Kidney (tissue), 14 donors: ENCODE measurements around the gene TCEAL4. TPM values are rescaled to one million over a fixed set of nuclear protein-coding genes. Genes with fewer than 3 reads are reported as not detected.

Experiments used
- DNase-seq, 5 donors: peaks; one replicate each; pipeline ENCODE4 v3.0.0-alpha.2; 2013 to 2020
- FAIRE-seq: peaks from 2 replicates; lab custom pipeline; 2012; peaks lifted over from hg19 to GRCh38; lab: Jason Lieb, UNC
- H3K27ac ChIP-seq, 2 donors: one replicate each; pipeline ENCODE4 v1.7.0; 2013; ENCODE audit warnings: low read depth in 2 of 2, low read length in 2 of 2, inconsistent platforms in 1 of 2
- H3K27me3 ChIP-seq: one replicate; pipeline ENCODE4 v1.7.1; 2013; ENCODE audit warnings: low read length, inconsistent platforms; ENCODE audit not compliant: control insufficient read depth, insufficient read depth
- H3K36me3 ChIP-seq, 3 donors: one replicate each; pipeline versions ENCODE4 v1.7.0 to v1.7.1; 2013; ENCODE audit warnings: low read length in 3 of 3, control low read depth in 1 of 3, inconsistent platforms in 1 of 3; ENCODE audit not compliant: insufficient read depth in 3 of 3, control insufficient read depth in 2 of 3
- H3K4me1 ChIP-seq, 3 donors: one replicate each; pipeline versions ENCODE4 v1.7.0 to v1.7.1; 2013; ENCODE audit warnings: low read length in 3 of 3, inconsistent platforms in 1 of 3, low read depth in 1 of 3; ENCODE audit not compliant: control insufficient read depth in 2 of 3, insufficient read depth in 2 of 3
- H3K4me3 ChIP-seq, 3 donors: one replicate each; pipeline versions ENCODE4 v1.7.0 to v1.8.1; 2013; ENCODE audit warnings: low read length in 3 of 3, control low read depth in 1 of 3, inconsistent platforms in 1 of 3
- H3K9ac ChIP-seq, 3 donors: one replicate each; pipeline versions ENCODE4 v1.7.0 to v1.7.1; 2013; ENCODE audit warnings: low read length in 3 of 3, control low read depth in 1 of 3, inconsistent platforms in 1 of 3
- H3K9me3 ChIP-seq, 3 donors: one replicate each; pipeline versions ENCODE4 v1.7.0 to v1.7.1; 2013; ENCODE audit warnings: low read length in 3 of 3, control low read depth in 1 of 3, inconsistent platforms in 1 of 3; ENCODE audit not compliant: control insufficient read depth in 2 of 3, insufficient read depth in 1 of 3
- intact Hi-C: fragments of 100-400 bp; cut with DNase I; formaldehyde crosslinking; loops from one replicate; pipeline ENCODE4 v1.11.1; 2022
- polyA plus RNA-seq: library from polyadenylated mRNA; stranded (reverse); fragments of 350-450 nt; fragmentation: Illumina TruSeq; extraction: RNeasy Lipid Tissue Mini Kit (QIAGEN cat#74804); gene quantifications from one replicate; pipeline ENCODE4 v1.2.3, GENCODE V29; 2014; ENCODE audit warnings: low read depth, low replicate concordance; ENCODE audit not compliant: insufficient read depth
- total RNA-seq: library from RNA; stranded (reverse); fragmentation: NEBNext Ultra II Directional; extraction: Animal tissue kit (Norgen Biotek cat#: 25700); gene quantifications from one replicate; pipeline ENCODE4 v1.2.1, GENCODE V29; 2021
- TF ChIP-seq, protein P1 (sequence below): IDR thresholded peaks from 3 replicates; pipeline ENCODE4 v1.5.1; 2012; ENCODE audit warnings: mild to moderate bottlenecking, moderate library complexity, borderline replicate concordance; ENCODE audit not compliant: insufficient read depth; ENCODE audit errors: extremely low read depth
- donor health status: control.
- donor health status: control.
- donor health status: control.
- donor health status: control.
- donor health status: control.
- donor health status: DM: yes; HTN: yes; CAD: no.
- donor health status: Normal renal cell carcinoma (clear cell type).

TCEAL4 gene
- total and polyA plus RNA-seq, 2 donors from 2014 or later = 96.8 to 193 TPM

DNA sequence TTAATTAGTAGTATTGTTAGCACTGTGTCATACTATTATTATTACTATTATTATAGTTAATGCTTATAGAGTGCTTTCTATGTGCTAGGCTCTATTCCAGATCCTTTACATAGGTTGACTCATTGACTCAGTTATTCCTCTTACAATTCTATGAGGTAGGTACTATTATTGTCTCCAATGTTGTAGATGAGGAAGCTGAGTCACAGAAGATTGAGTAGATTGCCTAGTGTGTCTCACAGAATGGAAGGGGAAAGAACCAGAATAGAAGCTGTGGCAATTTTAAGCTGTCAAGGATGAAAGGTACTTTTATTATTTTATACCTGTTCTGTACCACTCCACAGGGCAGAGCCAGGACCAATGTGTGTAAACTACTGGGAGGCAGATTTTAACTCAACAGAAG, 41.5 kb downstream of the TCEAL4 start:
- FAIRE-seq = no peak
- no peak overlapping the region for H3K4me3 ChIP-seq
- H3K4me1 ChIP-seq = peaks cover 0 to 7% (median 0%) of the 10 kb centered on the region in 3 donors
- TF ChIP-seq, protein P1, sequence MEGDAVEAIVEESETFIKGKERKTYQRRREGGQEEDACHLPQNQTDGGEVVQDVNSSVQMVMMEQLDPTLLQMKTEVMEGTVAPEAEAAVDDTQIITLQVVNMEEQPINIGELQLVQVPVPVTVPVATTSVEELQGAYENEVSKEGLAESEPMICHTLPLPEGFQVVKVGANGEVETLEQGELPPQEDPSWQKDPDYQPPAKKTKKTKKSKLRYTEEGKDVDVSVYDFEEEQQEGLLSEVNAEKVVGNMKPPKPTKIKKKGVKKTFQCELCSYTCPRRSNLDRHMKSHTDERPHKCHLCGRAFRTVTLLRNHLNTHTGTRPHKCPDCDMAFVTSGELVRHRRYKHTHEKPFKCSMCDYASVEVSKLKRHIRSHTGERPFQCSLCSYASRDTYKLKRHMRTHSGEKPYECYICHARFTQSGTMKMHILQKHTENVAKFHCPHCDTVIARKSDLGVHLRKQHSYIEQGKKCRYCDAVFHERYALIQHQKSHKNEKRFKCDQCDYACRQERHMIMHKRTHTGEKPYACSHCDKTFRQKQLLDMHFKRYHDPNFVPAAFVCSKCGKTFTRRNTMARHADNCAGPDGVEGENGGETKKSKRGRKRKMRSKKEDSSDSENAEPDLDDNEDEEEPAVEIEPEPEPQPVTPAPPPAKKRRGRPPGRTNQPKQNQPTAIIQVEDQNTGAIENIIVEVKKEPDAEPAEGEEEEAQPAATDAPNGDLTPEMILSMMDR = no peak
- no peak for DNase-seq
- H3K27me3 ChIP-seq = no peaks in the 10 kb centered on the region
- no peaks in the 10 kb centered on the region for H3K36me3 ChIP-seq
- intact Hi-C loops = no loop called here
- no peak overlapping the region for H3K9ac ChIP-seq
- H3K9me3 ChIP-seq = no peaks in the 10 kb centered on the region
- no peak overlapping the region for H3K27ac ChIP-seq

DNA sequence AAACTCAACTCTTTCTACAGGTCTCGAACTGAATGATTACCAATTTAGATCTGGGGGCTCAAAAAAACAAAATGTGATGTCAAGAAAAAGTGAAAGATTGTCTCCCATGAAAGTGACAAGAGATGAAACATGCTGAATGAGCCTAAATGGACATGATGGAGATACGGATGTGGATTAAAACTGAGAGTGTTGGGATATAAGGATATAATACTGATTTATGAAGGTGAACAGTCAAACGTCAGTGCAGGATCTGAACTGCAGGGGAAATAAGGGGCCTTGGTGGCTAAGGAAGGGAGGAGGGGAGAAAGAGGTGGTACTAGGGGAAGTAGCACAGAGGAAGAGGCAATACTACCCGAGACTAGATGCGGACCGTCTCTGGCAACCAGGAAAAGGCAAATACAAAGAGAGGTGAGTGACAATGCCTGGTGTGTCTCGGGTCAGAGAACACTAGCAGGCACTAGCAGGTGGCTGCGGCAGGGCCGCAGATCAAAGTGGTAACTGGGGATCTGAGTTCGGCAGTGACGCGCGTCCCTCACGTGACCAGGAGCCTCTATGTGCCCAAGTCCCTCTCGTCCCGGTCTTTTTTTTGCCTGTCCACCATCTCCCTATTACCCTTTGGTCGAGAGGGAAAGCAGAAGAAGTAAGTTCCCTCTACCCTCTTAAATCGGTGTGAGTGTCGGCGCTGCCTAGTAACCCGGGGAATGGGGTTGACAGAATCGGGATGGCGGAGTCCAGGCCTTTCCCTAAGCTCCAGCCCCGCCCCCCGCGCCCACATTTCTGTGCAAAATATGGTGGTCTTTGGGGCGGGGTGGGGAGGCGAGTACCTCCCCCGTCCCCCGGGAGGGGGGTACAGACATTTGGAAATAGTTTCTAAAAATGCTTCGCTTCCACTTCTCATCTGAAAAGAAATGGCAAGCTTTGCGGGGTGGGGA, 43.3 kb downstream of the TCEAL4 start, which contains the start of gene TCEAL1:
TCEAL1 (plus strand) TSS at position 590 of the 932 bp plus-strand sequence. CDS start 942 bp downstream, outside the sequence.
- Histone ChIP-seq H3K4me3 (peak within 1 kb of the TSS; percentile 84 to 92 (median 86)), H3K27me3 (no peaks in the 10 kb centered on the region), H3K4me1 (peaks cover 0 to 7% (median 0%) of the 10 kb centered on the region in 3 donors), H3K36me3 (no peaks in the 10 kb centered on the region), H3K9me3 (no peaks in the 10 kb centered on the region), H3K27ac (peak within 1 kb of the TSS; percentile 83 to 93), H3K9ac (peak within 1 kb of the TSS; percentile 82 to 89 (median 89))
- DNase-seq (peak; percentile 64 to 87 (median 75)), FAIRE-seq (no peak)
- TF ChIP-seq, protein P1 = no peak
- intact Hi-C loops = no loop called here

DNA sequence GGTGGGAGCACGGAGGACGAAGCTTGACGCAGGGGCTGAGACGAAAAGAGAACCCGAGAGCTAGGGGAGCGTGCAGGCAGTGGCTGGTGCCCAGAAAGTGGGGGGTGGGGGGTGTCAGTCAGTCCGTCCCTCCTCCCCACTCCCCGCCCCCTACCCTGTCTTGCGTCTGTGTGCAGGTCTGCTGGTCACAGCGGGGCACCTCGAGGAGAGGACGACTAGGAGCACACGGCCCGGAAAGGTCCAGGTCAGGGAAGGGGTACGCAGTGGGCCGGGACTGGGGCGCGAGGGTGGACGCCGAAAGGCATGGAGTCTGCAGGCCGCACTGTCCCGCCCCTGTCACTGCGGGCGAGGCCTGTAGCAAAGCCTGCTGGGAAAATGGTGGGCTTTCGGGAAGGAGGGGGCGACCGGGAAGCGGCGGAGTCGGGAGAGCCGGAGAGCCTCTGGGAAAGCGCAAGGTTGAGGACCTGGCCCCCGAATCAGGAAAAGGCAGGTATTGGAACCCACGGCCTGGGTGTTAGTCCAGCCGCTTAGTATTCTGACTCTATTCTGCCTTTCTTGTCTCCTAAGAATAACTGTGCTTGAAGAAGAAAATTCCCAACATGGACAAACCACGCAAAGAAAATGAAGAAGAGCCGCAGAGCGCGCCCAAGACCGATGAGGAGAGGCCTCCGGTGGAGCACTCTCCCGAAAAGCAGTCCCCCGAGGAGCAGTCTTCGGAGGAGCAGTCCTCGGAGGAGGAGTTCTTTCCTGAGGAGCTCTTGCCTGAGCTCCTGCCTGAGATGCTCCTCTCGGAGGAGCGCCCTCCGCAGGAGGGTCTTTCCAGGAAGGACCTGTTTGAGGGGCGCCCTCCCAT, 44.2 kb downstream of the TCEAL4 start:
- TF ChIP-seq, protein P1 = peak; percentile 54
- Histone ChIP-seq H3K27me3 (no peaks in the 10 kb centered on the region), H3K9ac (peak overlapping the region; percentile 82 to 89 (median 89)), H3K9me3 (no peaks in the 10 kb centered on the region), H3K36me3 (no peaks in the 10 kb centered on the region), H3K27ac (peak overlapping the region; percentile 83 to 93), H3K4me3 (peak overlapping the region; percentile 84 to 92 (median 86)), H3K4me1 (peaks cover 0 to 3% (median 0%) of the 10 kb centered on the region in 3 donors)
- intact Hi-C loops = no loop called here
- DNase-seq (peak; percentile 79 to 92 (median 82)), FAIRE-seq (no peak)
